Cerebellar cortex (tissue), 1 donor: ENCODE data around the gene ZBTB33.

Experiments
- DNase-seq: peaks from one replicate; pipeline ENCODE4 v3.0.0-alpha.2; 2015; ENCODE audit warnings: low spot score

Gene ZBTB33

GRCh38 chrX:120250522-120251271 is at the start of gene ZBTB33:
ZBTB33 (plus strand) TSS chrX:120250812; CDS start chrX:120253416, 2,604 bp downstream.
- DNase-seq, result peak; percentile 93

- DNase-seq, result no peak
Observed at GRCh38 chrX:120200851-120201250, 49.8 kb upstream of the ZBTB33 start.

GRCh38 chrX:120205816-120206753 is 44.5 kb upstream of the ZBTB33 start:
- no peak for DNase-seq

GRCh38 chrX:120207009-120207605 is 43.5 kb upstream of the ZBTB33 start:
- no peak for DNase-seq

- DNase-seq, result peak; percentile 66
Observed at GRCh38 chrX:120213438-120214265, 37.0 kb upstream of the ZBTB33 start.

GRCh38 chrX:120223374-120223773 is 27.2 kb upstream of the ZBTB33 start:
- no peak for DNase-seq

- no peak for DNase-seq
Observed at GRCh38 chrX:120224388-120224787, 26.2 kb upstream of the ZBTB33 start.

GRCh38 chrX:120228187-120228908 is 22.3 kb upstream of the ZBTB33 start:
- no peak for DNase-seq

- DNase-seq, result no peak
Observed at GRCh38 chrX:120235284-120235683, 15.3 kb upstream of the ZBTB33 start.

- no peak for DNase-seq
Observed at GRCh38 chrX:120236687-120237479, 13.7 kb upstream of the ZBTB33 start.

GRCh38 chrX:120238933-120239332 is 11.7 kb upstream of the ZBTB33 start:
- no peak for DNase-seq

- no peak for DNase-seq
Observed at GRCh38 chrX:120242813-120243212, 7.8 kb upstream of the ZBTB33 start.

- DNase-seq, result no peak
Observed at GRCh38 chrX:120244395-120244734, 6.2 kb upstream of the ZBTB33 start.

- peak; percentile 76 for DNase-seq
Observed at GRCh38 chrX:120244735-120245498, 5.7 kb upstream of the ZBTB33 start.

GRCh38 chrX:120251471-120252011 is 929 bp downstream of the ZBTB33 start:
- DNase-seq, result peak; percentile 22

- DNase-seq, result no peak
Observed at GRCh38 chrX:120253784-120254183, 3.2 kb downstream of the ZBTB33 start.

GRCh38 chrX:120260369-120260768 is 9.8 kb downstream of the ZBTB33 start:
- no peak for DNase-seq

GRCh38 chrX:120262859-120263708 is 12.5 kb downstream of the ZBTB33 start:
- no peak for DNase-seq
